GM23248 (cell line): Measurements from ENCODE around the gene CCDC43. TPM values are rescaled to one million over a fixed set of nuclear protein-coding genes. Genes with fewer than 3 reads are reported as not detected.
A peak's percentile ranks its signal among the peaks of the same experiment; 100 is the strongest.

Source experiments
- DNase-seq: peaks from one replicate; pipeline ENCODE4 v3.0.0-alpha.2; 2015
- H2AFZ ChIP-seq: fragments of 200-600 bp; sonication (generic); 2 replicates; pipeline ENCODE4 v1.6.1; 2016; ENCODE audit warnings: antibody characterized with exemption
- H3F3A ChIP-seq: fragments of 200-600 bp; sonication (generic); 2 replicates; pipeline ENCODE4 v1.6.1; 2016; ENCODE audit warnings: mild to moderate bottlenecking, antibody characterized with exemption, mixed run types; ENCODE audit not compliant: insufficient read depth
- H3K27ac ChIP-seq: fragments of 200-600 bp; sonication (generic); 2 replicates; pipeline ENCODE4 v1.5.1; 2016; ENCODE audit warnings: mild to moderate bottlenecking
- H3K27me3 ChIP-seq: fragments of 200-600 bp; sonication (generic); replicated peaks from 2 replicates; pipeline ENCODE4 v1.6.1; 2016; ENCODE audit warnings: mild to moderate bottlenecking; ENCODE audit not compliant: insufficient read depth
- H3K36me3 ChIP-seq: fragments of 200-600 bp; sonication (generic); 2 replicates; pipeline ENCODE4 v1.6.1; 2016; ENCODE audit warnings: low read depth, mild to moderate bottlenecking
- H3K4me1 ChIP-seq: fragments of 200-600 bp; sonication (generic); 2 replicates; pipeline ENCODE4 v1.6.1; 2016; ENCODE audit warnings: mild to moderate bottlenecking; ENCODE audit not compliant: insufficient read depth
- H3K4me2 ChIP-seq: fragments of 200-600 bp; sonication (generic); one replicate; pipeline ENCODE4 v1.6.1; 2016; ENCODE audit warnings: mild to moderate bottlenecking; ENCODE audit not compliant: unreplicated experiment
- H3K4me3 ChIP-seq: fragments of 200-600 bp; sonication (generic); 2 replicates; pipeline ENCODE4 v1.5.1; 2016; ENCODE audit warnings: mild to moderate bottlenecking
- H3K79me2 ChIP-seq: fragments of 200-600 bp; sonication (generic); 2 replicates; pipeline ENCODE4 v1.6.1; 2016; ENCODE audit warnings: mild to moderate bottlenecking; ENCODE audit not compliant: insufficient read depth
- H3K9ac ChIP-seq: fragments of 200-600 bp; sonication (generic); 2 replicates; pipeline ENCODE4 v1.6.1; 2016; ENCODE audit warnings: mild to moderate bottlenecking
- H3K9me2 ChIP-seq: fragments of 200-600 bp; sonication (generic); 2 replicates; pipeline ENCODE4 v1.6.1; 2016; ENCODE audit warnings: mixed run types, mild to moderate bottlenecking, moderate library complexity; ENCODE audit not compliant: insufficient read depth
- H3K9me3 ChIP-seq: fragments of 200-600 bp; sonication (generic); one replicate; pipeline ENCODE4 v1.6.1; 2017; ENCODE audit warnings: low read depth
- H4K20me1 ChIP-seq: fragments of 200-600 bp; sonication (generic); 2 replicates; pipeline ENCODE4 v1.6.0; 2016; ENCODE audit not compliant: insufficient read depth
- EZH2 ChIP-seq: fragments of 200-600 bp; sonication (generic); IDR thresholded peaks from 2 replicates; pipeline ENCODE4 v1.6.1; 2018; ENCODE audit warnings: antibody characterized with exemption, mild to moderate bottlenecking; ENCODE audit not compliant: insufficient read depth, poor library complexity, severe bottlenecking
- EZH2phosphoT487 ChIP-seq: fragments of 200-600 bp; sonication (generic); IDR thresholded peaks from 2 replicates; pipeline ENCODE4 v1.6.1; 2018; ENCODE audit warnings: antibody characterized with exemption, moderate library complexity, mild to moderate bottlenecking, low read depth; ENCODE audit not compliant: insufficient read depth
- WGBS, 2 experiments: methylation state at CpG; one replicate each; pipeline ENCODE4 v1.1.6; 2015 to 2017; ENCODE audit warnings: low lambda C conversion rate in 2 of 2, low coverage in 1 of 2; ENCODE audit errors: missing lambda C conversion rate in 2 of 2; 5-methylcytosine and 5-hydroxymethylcytosine counted together
- in situ Hi-C: fragments of 300-500 bp; cut with MboI; formaldehyde crosslinking; loops from 2 replicates; pipeline ENCODE4 v1.15.0; 2020
- polyA plus RNA-seq: library from polyadenylated mRNA; unstranded; fragments of >200 nt; fragmentation: Nextera tagmentation; extraction: Ambion mirVana; gene quantifications from 2 replicates; pipeline ENCODE4 v1.2.1, GENCODE V29; 2016
- total RNA-seq: library from RNA; depleted of rRNA; stranded (reverse); fragments of >200 nt; shearing (Covaris generic); gene quantifications from 2 replicates; pipeline ENCODE4 v1.2.3, GENCODE V29; 2014

CCDC43 gene
- total and polyA plus RNA-seq, 2 experiments from 2014 or later, result 31.0 to 33.7 TPM

- 50 to 52% methylated on average over 2 of the region's 2 CpGs for WGBS, 2 experiments
- Histone ChIP-seq H3K4me3 (no peak overlapping the region), H3K4me2 (peak overlapping the region; percentile 65), H3K27me3 (no peaks in the 10 kb centered on the region), H3K27ac (no peak overlapping the region), H2AFZ (no peak overlapping the region), H3K4me1 (peaks cover 11% of the 10 kb centered on the region), H3K9me2 (no peaks in the 10 kb centered on the region), H3K36me3 (peaks cover 5% of the 10 kb centered on the region; the same call in 1 of the 2 replicates), H3K9me3 (no peaks in the 10 kb centered on the region), H3K79me2 (no peaks in the 10 kb centered on the region), H3K9ac (no peak overlapping the region), H3F3A (peaks cover 10% of the 10 kb centered on the region; the same call in 1 of the 2 replicates), H4K20me1 (no peaks in the 10 kb centered on the region)
- in situ Hi-C loops, result no loop called here
- DNase-seq, result peak; percentile 17
- TF ChIP-seq EZH2, result no peak
- no peak for TF ChIP-seq EZH2phosphoT487
Measured at GRCh38 chr17:44677136-44677535, 12.4 kb downstream of the CCDC43 start.

- Histone ChIP-seq H3K4me2 (no peak overlapping the region), H3F3A (peaks cover 10% of the 10 kb centered on the region; the same call in 1 of the 2 replicates), H3K36me3 (peaks cover 5% of the 10 kb centered on the region; the same call in 1 of the 2 replicates), H3K27ac (no peak overlapping the region), H3K9me2 (no peaks in the 10 kb centered on the region), H2AFZ (no peak overlapping the region), H3K9me3 (no peaks in the 10 kb centered on the region), H3K27me3 (no peaks in the 10 kb centered on the region), H3K9ac (no peak overlapping the region), H3K4me1 (peaks cover 11% of the 10 kb centered on the region), H4K20me1 (no peaks in the 10 kb centered on the region), H3K79me2 (no peaks in the 10 kb centered on the region), H3K4me3 (no peak overlapping the region)
- in situ Hi-C loops, result no loop called here
- DNase-seq, result no peak
- TF ChIP-seq EZH2phosphoT487, result no peak
- no peak for TF ChIP-seq EZH2
- 86 to 92% methylated on average over 2 of the region's 2 CpGs for WGBS, 2 experiments
Measured at GRCh38 chr17:44673893-44674292, 15.7 kb downstream of the CCDC43 start.

GRCh38 chr17:44672479-44673093, 17.0 kb downstream of the CCDC43 start:
- H3K9me3 ChIP-seq, result no peaks in the 10 kb centered on the region
- H3K4me2 ChIP-seq, result no peak overlapping the region
- TF ChIP-seq EZH2phosphoT487, result no peak
- TF ChIP-seq EZH2, result no peak
- no peaks in the 10 kb centered on the region for H3K36me3 ChIP-seq
- H3F3A ChIP-seq, result peaks cover 2% of the 10 kb centered on the region; the same call in 1 of the 2 replicates
- no peak overlapping the region; the same call in 1 of the 2 replicates for H3K9ac ChIP-seq
- H3K27ac ChIP-seq, result no peak overlapping the region
- H4K20me1 ChIP-seq, result no peaks in the 10 kb centered on the region
- DNase-seq, result peak; percentile 55
- H3K4me3 ChIP-seq, result no peak overlapping the region
- no peaks in the 10 kb centered on the region for H3K27me3 ChIP-seq
- no peaks in the 10 kb centered on the region for H3K79me2 ChIP-seq
- H3K9me2 ChIP-seq, result no peaks in the 10 kb centered on the region
- peaks cover 7% of the 10 kb centered on the region for H3K4me1 ChIP-seq
- H2AFZ ChIP-seq, result peak overlapping the region; percentile 61
- in situ Hi-C loops, result no loop called here

- in situ Hi-C loops, result no loop called here
- Histone ChIP-seq H2AFZ (no peak overlapping the region), H3K9me2 (no peaks in the 10 kb centered on the region), H3K9me3 (no peaks in the 10 kb centered on the region), H3K4me3 (no peak overlapping the region), H3K4me2 (no peak overlapping the region), H3K4me1 (no peaks in the 10 kb centered on the region), H4K20me1 (no peaks in the 10 kb centered on the region), H3K36me3 (no peaks in the 10 kb centered on the region), H3K27me3 (no peaks in the 10 kb centered on the region), H3F3A (no peaks in the 10 kb centered on the region), H3K79me2 (no peaks in the 10 kb centered on the region), H3K9ac (no peak overlapping the region), H3K27ac (no peak overlapping the region)
- WGBS, 2 experiments, result 93 to 96% methylated on average over 1 of the region's 1 CpG
- no peak for DNase-seq
- TF ChIP-seq EZH2phosphoT487 (no peak), EZH2 (no peak)
Measured at GRCh38 chr17:44666006-44666405, 23.6 kb downstream of the CCDC43 start.
